Measurements from ENCODE around the gene WFS1.

GRCh38 chr4:6303943-6304342, 34.3 kb downstream of the WFS1 start:
- no peak for TF ChIP-seq POLR2AphosphoS5 (IDR thresholded peaks at IDR 0.05)
- no peak for TF ChIP-seq CTCF (IDR thresholded peaks at IDR 0.05)
